Lower leg skin (tissue), 3 donors: ENCODE measurements around the gene TALDO1.

Experiments
- CTCF ChIP-seq, 3 donors: fragments of 450-650 bp; IDR thresholded peaks; one replicate each; pipeline ENCODE4 v1.5.1; 2016; ENCODE audit warnings: antibody characterized with exemption in 3 of 3, mild to moderate bottlenecking in 3 of 3, moderate library complexity in 2 of 3
- POLR2A ChIP-seq, 2 donors: fragments of 450-650 bp; IDR thresholded peaks; one replicate each; pipeline ENCODE4 v1.6.1; 2016 to 2017; ENCODE audit warnings: antibody characterized with exemption in 2 of 2, mild to moderate bottlenecking in 1 of 2, moderate library complexity in 1 of 2

GRCh38 chr11:779955-780532, 32.8 kb downstream of the TALDO1 start:
- TF ChIP-seq CTCF (IDR thresholded peaks at IDR 0.05) (no peak), POLR2A (IDR thresholded peaks at IDR 0.05) (no peak)
